Naive B cell (primary cell): ENCODE data around the gene GSDME. TPM values are rescaled to one million over a fixed set of nuclear protein-coding genes. Genes with fewer than 3 reads are reported as not detected.

Experiments
- ATAC-seq, 2 donors: fragments of 150-1000 bp; cut with Tn5 transposase; 2 replicates each; pipeline ENCODE4 v1.10.0; 2021; ENCODE audit warnings: low read depth in 2 of 2, mild to moderate bottlenecking in 2 of 2, moderate library complexity in 2 of 2
- DNase-seq: peaks from one replicate; pipeline ENCODE4 v3.0.0; 2022
- H3K27ac Mint-ChIP-seq, 6 donors: one replicate each; pipeline ENCODE4 v1.8.0; 2020 to 2022; ENCODE audit warnings: mild to moderate bottlenecking in 6 of 6, mixed read lengths in 6 of 6, moderate library complexity in 5 of 6, inconsistent platforms in 2 of 6
- H3K27me3 Mint-ChIP-seq, 3 donors: one replicate each; pipeline ENCODE4 v1.8.0; 2021 to 2022; ENCODE audit warnings: mixed read lengths in 3 of 3, mild to moderate bottlenecking in 1 of 3
- H3K36me3 Mint-ChIP-seq, 2 donors: one replicate each; pipeline ENCODE4 v1.8.0; 2020 to 2022; ENCODE audit warnings: mixed read lengths in 2 of 2, inconsistent platforms in 1 of 2, mild to moderate bottlenecking in 1 of 2
- H3K4me1 Mint-ChIP-seq, 3 donors: one replicate each; pipeline ENCODE4 v1.8.0; 2020 to 2022; ENCODE audit warnings: mixed read lengths in 3 of 3, inconsistent platforms in 1 of 3, mild to moderate bottlenecking in 1 of 3, moderate library complexity in 1 of 3
- H3K4me3 Mint-ChIP-seq, 8 donors: one replicate each; pipeline ENCODE4 v1.8.0; 2020 to 2022; ENCODE audit warnings: mild to moderate bottlenecking in 8 of 8, mixed read lengths in 8 of 8, moderate library complexity in 8 of 8, inconsistent platforms in 2 of 8
- H3K9me3 Mint-ChIP-seq, 7 donors: one replicate each; pipeline ENCODE4 v1.8.0; 2020 to 2022; ENCODE audit warnings: mixed read lengths in 7 of 7, mild to moderate bottlenecking in 5 of 7, inconsistent platforms in 2 of 7, moderate library complexity in 1 of 7
- polyA plus RNA-seq, 6 donors: library from polyadenylated mRNA; unstranded; fragments of 300-500 nt; fragmentation: Illumina TruSeq; gene quantifications; one replicate each; pipeline ENCODE4 v1.2.3, GENCODE V29; 2021; ENCODE audit warnings: low read depth in 6 of 6

The GSDME gene
- polyA plus RNA-seq, 6 donors from 2014 or later: 8.0 to 22.3 (median 12.9) TPM; not detected in 1

GRCh38 chr7:24657980-24658379 is 99.3 kb downstream of the GSDME start:
- no peaks in the 10 kb centered on the region for H3K27me3 Mint-ChIP-seq
- no peak overlapping the region for H3K4me3 Mint-ChIP-seq
- peaks cover 0 to 5% of the 10 kb centered on the region in 2 donors for H3K36me3 Mint-ChIP-seq
- DNase-seq (no peak), ATAC-seq (no peak)
- peaks cover 8 to 12% (median 10%) of the 10 kb centered on the region in 3 donors for H3K4me1 Mint-ChIP-seq
- no peaks in the 10 kb centered on the region for H3K9me3 Mint-ChIP-seq
- peak overlapping the region in 1 of 6 donors; percentile 73 for H3K27ac Mint-ChIP-seq

- peak overlapping the region in 1 of 6 donors; percentile 5 for H3K27ac Mint-ChIP-seq
- no peaks in the 10 kb centered on the region for H3K27me3 Mint-ChIP-seq
- H3K4me3 Mint-ChIP-seq: no peak overlapping the region
- DNase-seq: no peak
- peaks cover 13 to 19% (median 18%) of the 10 kb centered on the region in 3 donors for H3K4me1 Mint-ChIP-seq
- ATAC-seq: no peak
- H3K36me3 Mint-ChIP-seq: peaks cover 0 to 5% of the 10 kb centered on the region in 2 donors
- H3K9me3 Mint-ChIP-seq: no peaks in the 10 kb centered on the region
These were observed 100.7 kb downstream of the GSDME start for GRCh38 chr7:24656608-24657007.

- H3K27me3 Mint-ChIP-seq: no peaks in the 10 kb centered on the region
- peaks cover 6 to 14% (median 12%) of the 10 kb centered on the region in 3 donors for H3K4me1 Mint-ChIP-seq
- H3K36me3 Mint-ChIP-seq: peaks cover 0 to 5% of the 10 kb centered on the region in 2 donors
- H3K27ac Mint-ChIP-seq: peak overlapping the region in 2 of 6 donors; percentile 11 to 21
- ATAC-seq (no peak), DNase-seq (no peak)
- no peak overlapping the region for H3K4me3 Mint-ChIP-seq
- no peaks in the 10 kb centered on the region for H3K9me3 Mint-ChIP-seq
These were observed 103.0 kb downstream of the GSDME start for GRCh38 chr7:24654305-24654704.

- Mint-ChIP-seq H3K4me3 (peak overlapping the region; percentile 57 to 76 (median 68)), H3K36me3 (no peaks in the 10 kb centered on the region), H3K4me1 (peaks cover 6 to 14% (median 11%) of the 10 kb centered on the region in 3 donors), H3K9me3 (no peaks in the 10 kb centered on the region), H3K27ac (peak overlapping the region in 3 of 6 donors; percentile 8 to 78 (median 48)), H3K27me3 (no peaks in the 10 kb centered on the region)
- DNase-seq: no peak
- ATAC-seq: peak; percentile 49 to 52
These were observed 103.8 kb downstream of the GSDME start for GRCh38 chr7:24653316-24654085.

- DNase-seq (no peak), ATAC-seq (no peak)
- H3K4me3 Mint-ChIP-seq: peak overlapping the region in 5 of 8 donors; percentile 11 to 76 (median 44)
- peak overlapping the region in 4 of 6 donors; percentile 2 to 66 (median 27) for H3K27ac Mint-ChIP-seq
- H3K27me3 Mint-ChIP-seq: no peaks in the 10 kb centered on the region
- H3K9me3 Mint-ChIP-seq: no peaks in the 10 kb centered on the region
- peaks cover 6 to 14% (median 11%) of the 10 kb centered on the region in 3 donors for H3K4me1 Mint-ChIP-seq
- no peaks in the 10 kb centered on the region for H3K36me3 Mint-ChIP-seq
These were observed 104.9 kb downstream of the GSDME start for GRCh38 chr7:24652251-24652939.

Other genes starting within 250 kb of the GSDME start
- 10 to 100 TPM; 25.4 to 37.9 (median 28.2) TPM for gene PALS2, start 184.0 kb downstream of the GSDME start, polyA plus RNA-seq
- gene OSBPL3, start 222.7 kb upstream of the GSDME start, polyA plus RNA-seq: 1 to 10 TPM; 2.3 to 8.2 (median 6.5) TPM